ENCODE data around the gene CRNN.

Gene CRNN

DNA sequence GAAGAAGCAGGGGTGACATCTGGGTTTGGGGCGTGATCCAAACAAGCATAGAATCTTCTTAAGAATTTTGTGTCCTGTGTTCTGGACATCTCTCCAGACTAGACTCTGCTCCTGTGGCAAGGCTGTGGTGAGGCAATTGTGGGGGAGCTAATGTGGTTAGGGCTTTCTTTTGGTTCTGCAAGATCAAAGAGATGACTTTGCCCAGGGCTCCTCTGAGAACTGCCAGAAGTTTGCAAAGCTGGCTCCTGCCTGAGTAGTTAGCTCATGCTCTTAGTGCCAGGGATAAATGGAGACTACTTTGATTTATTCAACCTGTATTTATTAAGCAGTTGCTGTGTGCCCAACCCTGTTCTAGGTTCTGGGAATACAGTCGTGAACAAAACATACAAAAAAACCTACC lies 34.0 kb upstream of the CRNN start:
- Histone ChIP-seq H3K4ac (ENCODE audit: low read depth, low read length) (no peak overlapping the region), H2BK120ac (ENCODE audit: low read depth, low read length) (no peak overlapping the region), H3K4me2 (ENCODE audit: low read length) (no peak overlapping the region), H3K18ac (ENCODE audit: low read length) (no peak overlapping the region), H3K79me1 (ENCODE audit: low read length) (no peaks in the 10 kb centered on the region), H4K8ac (ENCODE audit: low read depth, low read length) (no peak overlapping the region), H3K27ac (ENCODE audit: low read depth, low read length) (no peak overlapping the region), H3K23ac (ENCODE audit: low read length) (no peak overlapping the region), H3K27me3 (ENCODE audit: insufficient read depth, low read length, poor library complexity) (no peaks in the 10 kb centered on the region), H2BK5ac (ENCODE audit: low read length) (no peak overlapping the region), H2BK15ac (replicated peaks; ENCODE audit: low read depth) (no peak overlapping the region), H3K79me2 (ENCODE audit: control insufficient read depth, insufficient read depth, low read length) (no peaks in the 10 kb centered on the region), H3K4me3 (ENCODE audit: low read length) (no peak overlapping the region), H4K5ac (ENCODE audit: low read length) (no peak overlapping the region), H3K9ac (ENCODE audit: low read length) (no peak overlapping the region), H2AK5ac (ENCODE audit: low read length) (no peak overlapping the region), H3K4me1 (ENCODE audit: control insufficient read depth, low read depth, low read length) (no peaks in the 10 kb centered on the region), H3K36me3 (ENCODE audit: control insufficient read depth, insufficient read depth, low read length) (no peaks in the 10 kb centered on the region), H3K56ac (ENCODE audit: low read length) (no peak overlapping the region)
- no CpG with 5 or more reads among the region's 2 CpGs for WGBS (ENCODE audit: extremely low coverage, insufficient coverage, low lambda C conversion rate)
- no peak for DNase-seq

DNA sequence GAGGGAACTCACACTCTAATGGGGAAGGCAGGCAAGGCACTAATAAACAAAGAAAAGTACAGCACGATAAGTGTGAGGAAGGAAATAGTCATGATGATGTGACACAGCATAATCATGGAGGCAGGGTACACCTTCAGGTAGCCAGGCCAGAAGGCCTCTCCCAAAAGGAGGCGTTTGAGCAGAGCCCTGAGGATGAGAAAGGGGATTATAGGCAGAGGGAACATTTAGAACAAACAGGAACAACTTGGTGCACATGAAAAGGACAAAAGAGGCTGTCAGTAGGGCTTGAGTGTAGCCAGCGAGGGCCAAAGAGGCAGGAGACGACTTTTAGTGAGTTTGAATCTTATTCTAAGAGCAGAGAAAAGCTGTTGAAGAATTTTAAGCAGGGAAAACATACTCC lies 33.4 kb upstream of the CRNN start:
- DNase-seq: no peak
- Histone ChIP-seq H3K79me1 (ENCODE audit: low read length) (no peaks in the 10 kb centered on the region), H3K4me3 (ENCODE audit: low read length) (no peak overlapping the region), H4K5ac (ENCODE audit: low read length) (no peak overlapping the region), H3K79me2 (ENCODE audit: control insufficient read depth, insufficient read depth, low read length) (no peaks in the 10 kb centered on the region), H3K56ac (ENCODE audit: low read length) (no peak overlapping the region), H4K8ac (ENCODE audit: low read depth, low read length) (no peak overlapping the region), H3K4me2 (ENCODE audit: low read length) (no peak overlapping the region), H3K23ac (ENCODE audit: low read length) (no peak overlapping the region), H2BK120ac (ENCODE audit: low read depth, low read length) (no peak overlapping the region), H3K27ac (ENCODE audit: low read depth, low read length) (no peak overlapping the region), H2AK5ac (ENCODE audit: low read length) (no peak overlapping the region), H3K4me1 (ENCODE audit: control insufficient read depth, low read depth, low read length) (no peaks in the 10 kb centered on the region), H3K36me3 (ENCODE audit: control insufficient read depth, insufficient read depth, low read length) (no peaks in the 10 kb centered on the region), H3K27me3 (ENCODE audit: insufficient read depth, low read length, poor library complexity) (no peaks in the 10 kb centered on the region), H2BK5ac (ENCODE audit: low read length) (no peak overlapping the region), H3K4ac (ENCODE audit: low read depth, low read length) (no peak overlapping the region), H2BK15ac (replicated peaks; ENCODE audit: low read depth) (no peak overlapping the region), H3K18ac (ENCODE audit: low read length) (no peak overlapping the region), H3K9ac (ENCODE audit: low read length) (no peak overlapping the region)
- no CpG with 5 or more reads among the region's 4 CpGs for WGBS (ENCODE audit: extremely low coverage, insufficient coverage, low lambda C conversion rate)

DNA sequence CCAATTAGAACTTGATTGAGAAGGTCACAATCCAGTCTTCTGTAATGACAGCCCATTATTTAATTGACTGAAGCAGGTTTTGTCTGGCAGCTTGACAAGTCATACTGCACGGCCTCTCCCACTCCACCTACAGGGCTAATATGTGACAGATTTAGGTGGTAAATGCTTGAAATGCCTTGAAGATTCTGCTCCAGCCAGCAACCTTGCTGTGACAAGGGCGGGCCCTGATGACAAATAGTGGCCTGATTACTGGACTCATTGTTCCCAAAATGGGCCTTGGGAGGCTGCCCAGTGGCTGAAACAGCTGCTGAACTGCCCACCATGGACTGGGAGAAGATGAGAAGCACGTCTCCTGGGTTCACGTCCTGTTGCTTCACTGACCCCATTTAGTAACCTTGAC lies 30.0 kb upstream of the CRNN start:
- Histone ChIP-seq H2AK5ac (ENCODE audit: low read length) (no peak overlapping the region), H3K4me2 (ENCODE audit: low read length) (no peak overlapping the region), H2BK120ac (ENCODE audit: low read depth, low read length) (no peak overlapping the region), H3K18ac (ENCODE audit: low read length) (no peak overlapping the region), H4K8ac (ENCODE audit: low read depth, low read length) (no peak overlapping the region), H3K36me3 (ENCODE audit: control insufficient read depth, insufficient read depth, low read length) (no peaks in the 10 kb centered on the region), H2BK5ac (ENCODE audit: low read length) (no peak overlapping the region), H3K27ac (ENCODE audit: low read depth, low read length) (no peak overlapping the region), H3K4ac (ENCODE audit: low read depth, low read length) (no peak overlapping the region), H3K79me2 (ENCODE audit: control insufficient read depth, insufficient read depth, low read length) (no peaks in the 10 kb centered on the region), H3K4me1 (ENCODE audit: control insufficient read depth, low read depth, low read length) (no peaks in the 10 kb centered on the region), H3K9ac (ENCODE audit: low read length) (no peak overlapping the region), H3K27me3 (ENCODE audit: insufficient read depth, low read length, poor library complexity) (no peaks in the 10 kb centered on the region), H3K79me1 (ENCODE audit: low read length) (no peaks in the 10 kb centered on the region), H4K5ac (ENCODE audit: low read length) (no peak overlapping the region), H3K4me3 (ENCODE audit: low read length) (no peak overlapping the region), H2BK15ac (replicated peaks; ENCODE audit: low read depth) (no peak overlapping the region), H3K56ac (ENCODE audit: low read length) (no peak overlapping the region), H3K23ac (ENCODE audit: low read length) (no peak overlapping the region)
- no CpG with 5 or more reads among the region's 4 CpGs for WGBS (ENCODE audit: extremely low coverage, insufficient coverage, low lambda C conversion rate)
- DNase-seq: no peak

DNA sequence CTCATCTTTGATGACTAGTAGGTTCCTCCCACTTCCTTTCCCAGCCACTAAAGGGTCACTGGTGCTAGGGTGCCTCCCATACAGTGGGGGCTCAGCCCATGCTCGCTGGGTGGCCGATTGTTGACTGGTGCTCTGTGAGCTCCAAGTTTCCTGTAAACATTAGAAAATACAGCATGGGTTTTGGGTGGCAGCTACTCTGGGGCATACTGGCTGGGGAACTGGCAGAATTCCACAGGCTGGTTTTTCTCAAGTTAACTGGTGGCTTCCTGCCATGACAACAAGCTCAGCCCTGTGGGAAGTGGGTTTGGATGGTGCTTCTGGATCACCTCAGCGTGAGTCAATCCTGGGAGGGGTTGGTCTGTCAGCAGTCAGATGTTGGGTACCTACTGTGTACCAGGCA lies 28.7 kb upstream of the CRNN start:
- no peak overlapping the region for H3K4me2 ChIP-seq (ENCODE audit: low read length)
- no peak overlapping the region for H4K8ac ChIP-seq (ENCODE audit: low read depth, low read length)
- H2BK120ac ChIP-seq (ENCODE audit: low read depth, low read length): no peak overlapping the region
- H3K79me1 ChIP-seq (ENCODE audit: low read length): no peaks in the 10 kb centered on the region
- no peak overlapping the region for H3K27ac ChIP-seq (ENCODE audit: low read depth, low read length)
- H3K23ac ChIP-seq (ENCODE audit: low read length): no peak overlapping the region
- H4K5ac ChIP-seq (ENCODE audit: low read length): no peak overlapping the region
- no peak overlapping the region for H2BK15ac ChIP-seq (replicated peaks; ENCODE audit: low read depth)
- H3K79me2 ChIP-seq (ENCODE audit: control insufficient read depth, insufficient read depth, low read length): no peaks in the 10 kb centered on the region
- H3K27me3 ChIP-seq (ENCODE audit: insufficient read depth, low read length, poor library complexity): no peaks in the 10 kb centered on the region
- H3K9ac ChIP-seq (ENCODE audit: low read length): no peak overlapping the region
- no peak overlapping the region for H2BK5ac ChIP-seq (ENCODE audit: low read length)
- no peaks in the 10 kb centered on the region for H3K4me1 ChIP-seq (ENCODE audit: control insufficient read depth, low read depth, low read length)
- no peak for DNase-seq
- H2AK5ac ChIP-seq (ENCODE audit: low read length): no peak overlapping the region
- H3K4ac ChIP-seq (ENCODE audit: low read depth, low read length): no peak overlapping the region
- no CpG with 5 or more reads among the region's 3 CpGs for WGBS (ENCODE audit: extremely low coverage, insufficient coverage, low lambda C conversion rate)
- H3K56ac ChIP-seq (ENCODE audit: low read length): no peak overlapping the region
- H3K18ac ChIP-seq (ENCODE audit: low read length): no peak overlapping the region
- H3K36me3 ChIP-seq (ENCODE audit: control insufficient read depth, insufficient read depth, low read length): no peaks in the 10 kb centered on the region
- H3K4me3 ChIP-seq (ENCODE audit: low read length): no peak overlapping the region

DNA sequence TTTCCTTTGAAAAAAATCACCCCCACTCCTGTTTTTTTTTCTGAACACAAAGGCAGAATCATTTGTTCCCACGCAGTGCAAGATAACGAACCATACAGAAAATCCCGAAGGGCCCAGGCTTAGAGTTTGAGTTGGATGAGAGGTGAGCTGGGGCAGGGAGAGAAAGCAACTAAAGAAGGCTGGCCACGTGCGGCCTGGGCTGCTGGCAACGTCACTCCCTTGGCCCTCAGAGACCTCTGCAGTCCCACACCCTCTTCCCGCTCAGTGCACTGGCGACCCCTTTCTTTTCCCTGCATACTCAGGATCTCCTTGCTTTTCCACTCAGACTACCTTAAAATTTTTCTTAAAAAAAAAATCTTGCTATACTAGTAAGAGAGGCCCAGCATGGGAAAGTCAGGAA lies 28.2 kb upstream of the CRNN start:
- no CpG with 5 or more reads among the region's 8 CpGs for WGBS (ENCODE audit: extremely low coverage, insufficient coverage, low lambda C conversion rate)
- no peak overlapping the region for H2AK5ac ChIP-seq (ENCODE audit: low read length)
- H3K27ac ChIP-seq (ENCODE audit: low read depth, low read length): no peak overlapping the region
- no peak overlapping the region for H3K4me3 ChIP-seq (ENCODE audit: low read length)
- no peaks in the 10 kb centered on the region for H3K79me2 ChIP-seq (ENCODE audit: control insufficient read depth, insufficient read depth, low read length)
- H3K36me3 ChIP-seq (ENCODE audit: control insufficient read depth, insufficient read depth, low read length): no peaks in the 10 kb centered on the region
- H3K4ac ChIP-seq (ENCODE audit: low read depth, low read length): no peak overlapping the region
- no peak overlapping the region for H3K18ac ChIP-seq (ENCODE audit: low read length)
- H4K8ac ChIP-seq (ENCODE audit: low read depth, low read length): no peak overlapping the region
- no peaks in the 10 kb centered on the region for H3K27me3 ChIP-seq (ENCODE audit: insufficient read depth, low read length, poor library complexity)
- no peaks in the 10 kb centered on the region for H3K79me1 ChIP-seq (ENCODE audit: low read length)
- no peak overlapping the region for H3K56ac ChIP-seq (ENCODE audit: low read length)
- H3K23ac ChIP-seq (ENCODE audit: low read length): no peak overlapping the region
- H2BK5ac ChIP-seq (ENCODE audit: low read length): no peak overlapping the region
- H3K4me2 ChIP-seq (ENCODE audit: low read length): no peak overlapping the region
- no peaks in the 10 kb centered on the region for H3K4me1 ChIP-seq (ENCODE audit: control insufficient read depth, low read depth, low read length)
- no peak overlapping the region for H4K5ac ChIP-seq (ENCODE audit: low read length)
- no peak overlapping the region for H3K9ac ChIP-seq (ENCODE audit: low read length)
- no peak overlapping the region for H2BK120ac ChIP-seq (ENCODE audit: low read depth, low read length)
- no peak for DNase-seq
- H2BK15ac ChIP-seq (replicated peaks; ENCODE audit: low read depth): no peak overlapping the region

DNA sequence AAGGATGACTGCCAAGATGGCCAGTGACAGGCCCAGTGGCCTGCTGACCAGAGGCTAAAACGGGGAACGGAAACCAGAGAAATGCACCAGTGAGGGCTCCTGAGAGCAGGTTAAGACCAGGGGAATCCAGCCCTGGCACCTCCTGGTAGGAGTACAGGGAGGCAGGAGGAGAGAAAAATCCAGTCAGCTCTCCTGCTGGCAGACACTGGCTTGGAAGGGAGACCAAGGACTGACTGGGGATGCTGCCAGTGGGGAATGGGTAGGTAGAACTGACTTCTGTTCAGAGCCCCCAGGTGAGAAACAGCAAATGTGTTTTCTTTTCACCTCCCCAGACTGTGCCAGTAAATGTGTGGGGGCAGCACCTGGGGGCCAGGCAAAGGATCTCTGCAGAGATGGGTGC lies 27.7 kb upstream of the CRNN start:
- no peak for DNase-seq
- Histone ChIP-seq H3K27ac (ENCODE audit: low read depth, low read length) (no peak overlapping the region), H3K36me3 (ENCODE audit: control insufficient read depth, insufficient read depth, low read length) (no peaks in the 10 kb centered on the region), H2AK5ac (ENCODE audit: low read length) (no peak overlapping the region), H4K5ac (ENCODE audit: low read length) (no peak overlapping the region), H3K56ac (ENCODE audit: low read length) (no peak overlapping the region), H3K4me2 (ENCODE audit: low read length) (no peak overlapping the region), H2BK5ac (ENCODE audit: low read length) (no peak overlapping the region), H3K4me3 (ENCODE audit: low read length) (no peak overlapping the region), H2BK15ac (replicated peaks; ENCODE audit: low read depth) (no peak overlapping the region), H4K8ac (ENCODE audit: low read depth, low read length) (no peak overlapping the region), H3K4me1 (ENCODE audit: control insufficient read depth, low read depth, low read length) (no peaks in the 10 kb centered on the region), H3K4ac (ENCODE audit: low read depth, low read length) (no peak overlapping the region), H3K9ac (ENCODE audit: low read length) (no peak overlapping the region), H3K79me1 (ENCODE audit: low read length) (no peaks in the 10 kb centered on the region), H3K27me3 (ENCODE audit: insufficient read depth, low read length, poor library complexity) (no peaks in the 10 kb centered on the region), H3K79me2 (ENCODE audit: control insufficient read depth, insufficient read depth, low read length) (no peaks in the 10 kb centered on the region), H2BK120ac (ENCODE audit: low read depth, low read length) (no peak overlapping the region), H3K23ac (ENCODE audit: low read length) (no peak overlapping the region), H3K18ac (ENCODE audit: low read length) (no peak overlapping the region)
- WGBS (ENCODE audit: extremely low coverage, insufficient coverage, low lambda C conversion rate): no CpG with 5 or more reads among the region's 2 CpGs
